Mesothelial cell of epicardium (in vitro differentiated cells): ENCODE measurements around the gene CD300LG. TPM values are rescaled to one million over a fixed set of nuclear protein-coding genes. Genes with fewer than 3 reads are reported as not detected.

Experiments
- DNase-seq, 2 experiments: peaks; one replicate each; pipeline ENCODE4 v3.0.0; 2021; ENCODE audit warnings: low spot score in 2 of 2; ENCODE audit not compliant: unreplicated experiment in 2 of 2
- H3K27ac Mint-ChIP-seq: 2 replicates; pipeline ENCODE4 v1.8.0; 2021; ENCODE audit warnings: mixed read lengths
- H3K27me3 Mint-ChIP-seq: 2 replicates; pipeline ENCODE4 v1.8.0; 2021; ENCODE audit warnings: low read depth, mixed read lengths
- H3K36me3 Mint-ChIP-seq: 2 replicates; pipeline ENCODE4 v1.8.0; 2021; ENCODE audit warnings: mixed read lengths
- H3K4me1 Mint-ChIP-seq: 2 replicates; pipeline ENCODE4 v1.8.0; 2021; ENCODE audit warnings: mixed read lengths
- H3K4me3 Mint-ChIP-seq: 2 replicates; pipeline ENCODE4 v1.8.0; 2021; ENCODE audit warnings: mild to moderate bottlenecking, moderate library complexity, mixed read lengths
- H3K9me3 Mint-ChIP-seq: 2 replicates; pipeline ENCODE4 v1.8.0; 2021; ENCODE audit warnings: mixed read lengths
- CTCF ChIP-seq: fragments of 200-600 bp; sonication (generic); IDR thresholded peaks from one replicate; pipeline ENCODE4 v1.5.0; 2021; ENCODE audit warnings: antibody characterized with exemption; ENCODE audit not compliant: unreplicated experiment
- total RNA-seq: library from RNA; stranded (reverse); gene quantifications from 3 replicates; pipeline ENCODE4 v1.2.1, GENCODE V29; 2021

The CD300LG gene
- total RNA-seq, 1 donor from 2014 or later: not detected

GRCh38 chr17:43871946-43872690 is 25.1 kb downstream of the CD300LG start:
- TF ChIP-seq CTCF: no peak
- Mint-ChIP-seq H3K27me3 (peaks cover 25% of the 10 kb centered on the region), H3K4me3 (peak overlapping the region; percentile 11)

GRCh38 chr17:43873091-43873490 is 26.1 kb downstream of the CD300LG start:
- Mint-ChIP-seq H3K9me3 (peaks cover 6% of the 10 kb centered on the region), H3K27ac (no peak overlapping the region), H3K36me3 (peaks cover 1% of the 10 kb centered on the region), H3K4me1 (peaks cover 8% of the 10 kb centered on the region), H3K4me3 (no peak overlapping the region), H3K27me3 (peaks cover 16% of the 10 kb centered on the region)
- TF ChIP-seq CTCF: no peak
- no peak for DNase-seq

More at GRCh38 chr17:43871946-43872690, 25.1 kb downstream of the CD300LG start:
- Mint-ChIP-seq H3K27ac (peak overlapping the region; percentile 0), H3K4me1 (peaks cover 8% of the 10 kb centered on the region), H3K36me3 (peaks cover 1% of the 10 kb centered on the region), H3K9me3 (peaks cover 8% of the 10 kb centered on the region)
- no peak for DNase-seq

- Mint-ChIP-seq H3K4me3 (no peak overlapping the region), H3K9me3 (peaks cover under 1% of the 10 kb centered on the region), H3K27ac (no peak overlapping the region), H3K36me3 (peaks cover 1% of the 10 kb centered on the region), H3K27me3 (peaks cover 9% of the 10 kb centered on the region), H3K4me1 (peaks cover 10% of the 10 kb centered on the region)
- DNase-seq: no peak
- no peak for TF ChIP-seq CTCF
Measured at GRCh38 chr17:43873815-43874214, 26.8 kb downstream of the CD300LG start.

GRCh38 chr17:43874293-43874692 is 27.3 kb downstream of the CD300LG start:
- Mint-ChIP-seq H3K4me1 (peaks cover 14% of the 10 kb centered on the region), H3K27ac (no peak overlapping the region), H3K27me3 (peaks cover 7% of the 10 kb centered on the region), H3K4me3 (no peak overlapping the region), H3K9me3 (no peaks in the 10 kb centered on the region), H3K36me3 (peaks cover 1% of the 10 kb centered on the region)
- no peak for TF ChIP-seq CTCF
- DNase-seq: no peak

- H3K36me3 Mint-ChIP-seq: peaks cover 1% of the 10 kb centered on the region
- no peaks in the 10 kb centered on the region for H3K9me3 Mint-ChIP-seq
- no peak for DNase-seq
- H3K4me1 Mint-ChIP-seq: peaks cover 14% of the 10 kb centered on the region
- H3K4me3 Mint-ChIP-seq: no peak overlapping the region
- H3K27ac Mint-ChIP-seq: no peak overlapping the region
- H3K27me3 Mint-ChIP-seq: no peaks in the 10 kb centered on the region
- no peak for TF ChIP-seq CTCF
Measured at GRCh38 chr17:43875476-43876147, 28.6 kb downstream of the CD300LG start.
